Stimulated activated effector memory CD8-positive, alpha-beta T cell treated with anti-CD3 and anti-CD28 coated beads, Interleukin-12 subunit alpha, Interleukin-12 subunit beta, amount 100 ng/mL, for 72 hours (primary cell): Measurements from ENCODE around the gene COL19A1.
"Not testable (repeated sequence)": the region's sequence is repeated elsewhere in the genome, so short reads cannot be mapped to it uniquely, and the experiment has no call there.

Experiments
- ATAC-seq: fragments of 150-1000 bp; cut with Tn5 transposase; 2 replicates; pipeline ENCODE4 v1.10.0; 2021
- DNase-seq, 2 donors: peaks; one replicate each; pipeline ENCODE4 v3.0.0; 2021 to 2022; ENCODE audit warnings: low spot score in 2 of 2
- H3K27ac Mint-ChIP-seq: one replicate; pipeline ENCODE4 v1.8.0; 2022; ENCODE audit warnings: mild to moderate bottlenecking, mixed read lengths
- H3K36me3 Mint-ChIP-seq: one replicate; pipeline ENCODE4 v1.8.0; 2022; ENCODE audit warnings: mild to moderate bottlenecking, mixed read lengths
- H3K4me1 Mint-ChIP-seq: one replicate; pipeline ENCODE4 v1.8.0; 2022; ENCODE audit warnings: mixed read lengths
- H3K4me3 Mint-ChIP-seq: one replicate; pipeline ENCODE4 v1.8.0; 2022; ENCODE audit warnings: mild to moderate bottlenecking, mixed read lengths
- H3K9me3 Mint-ChIP-seq: one replicate; pipeline ENCODE4 v1.8.0; 2022; ENCODE audit warnings: mixed read lengths

Gene COL19A1

DNA sequence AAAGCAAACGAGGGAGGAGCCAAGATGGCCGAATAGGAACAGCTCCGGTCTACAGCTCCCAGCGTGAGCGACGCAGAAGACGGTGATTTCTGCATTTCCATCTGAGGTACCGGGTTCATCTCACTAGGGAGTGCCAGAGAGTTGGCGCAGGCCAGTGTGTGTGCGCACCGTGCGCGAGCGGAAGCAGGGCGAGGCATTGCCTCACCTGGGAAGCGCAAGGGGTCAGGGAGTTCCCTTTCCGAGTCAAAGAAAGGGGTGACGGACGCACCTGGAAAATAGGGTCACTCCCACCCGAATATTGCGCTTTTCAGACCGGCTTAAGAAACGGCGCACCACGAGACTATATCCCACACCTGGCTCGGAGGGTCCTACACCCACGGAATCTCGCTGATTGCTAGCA lies 144.0 kb downstream of the COL19A1 start:
- not testable (repeated sequence) for H3K4me1 Mint-ChIP-seq, ATAC-seq, H3K27ac Mint-ChIP-seq, DNase-seq, H3K36me3 Mint-ChIP-seq, H3K4me3 Mint-ChIP-seq, H3K9me3 Mint-ChIP-seq

DNA sequence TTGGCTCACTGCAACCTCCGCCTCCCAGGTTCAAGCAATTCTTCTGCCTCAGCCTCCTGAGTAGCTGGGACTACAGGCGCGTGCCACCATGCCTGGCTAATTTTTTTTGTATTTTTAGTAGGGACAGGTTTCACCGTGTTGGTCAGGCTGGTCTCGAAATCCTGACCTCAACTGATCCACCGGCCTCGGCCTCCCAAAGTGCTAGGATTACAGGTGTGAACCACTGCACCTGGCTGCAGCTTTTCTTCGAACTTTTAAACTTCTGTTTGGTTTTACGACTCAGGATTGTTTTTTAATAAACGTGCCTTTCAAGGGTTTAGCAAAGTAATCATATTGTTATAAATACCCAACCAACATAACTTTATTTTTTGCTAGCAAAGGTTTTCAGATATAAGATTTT lies 156.8 kb downstream of the COL19A1 start:
- H3K9me3 Mint-ChIP-seq, H3K27ac Mint-ChIP-seq, ATAC-seq: not testable (repeated sequence)

DNA sequence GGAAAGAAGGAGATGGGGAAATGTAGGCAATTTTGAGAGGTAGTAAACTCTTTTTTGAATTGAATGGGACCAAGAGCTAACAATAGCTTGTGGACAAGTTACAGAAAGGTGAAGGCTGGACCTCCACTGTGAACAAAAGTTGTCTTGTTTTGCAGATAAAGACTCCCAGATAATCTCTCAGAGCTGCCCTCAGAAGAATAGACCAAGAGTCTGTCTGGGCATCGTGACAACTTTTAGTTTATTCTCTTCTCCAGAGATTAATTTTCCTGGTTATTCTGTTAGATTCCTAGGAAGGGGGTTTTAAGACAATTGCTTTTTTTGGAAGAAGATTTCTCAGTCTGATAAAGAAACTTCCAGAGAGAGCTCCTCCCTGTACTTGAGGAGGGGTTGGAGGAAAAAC lies 161.9 kb downstream of the COL19A1 start:
- no peaks in the 10 kb centered on the region for H3K9me3 Mint-ChIP-seq
- H3K4me3 Mint-ChIP-seq, result no peak overlapping the region
- no peaks in the 10 kb centered on the region for H3K36me3 Mint-ChIP-seq
- no peak for ATAC-seq
- H3K27ac Mint-ChIP-seq, result no peak overlapping the region
- no peaks in the 10 kb centered on the region for H3K4me1 Mint-ChIP-seq
- DNase-seq, result no peak

More for the DNA sequence above, 156.8 kb downstream of the COL19A1 start:
- not testable (repeated sequence) for DNase-seq, H3K4me3 Mint-ChIP-seq, H3K36me3 Mint-ChIP-seq, H3K4me1 Mint-ChIP-seq

DNA sequence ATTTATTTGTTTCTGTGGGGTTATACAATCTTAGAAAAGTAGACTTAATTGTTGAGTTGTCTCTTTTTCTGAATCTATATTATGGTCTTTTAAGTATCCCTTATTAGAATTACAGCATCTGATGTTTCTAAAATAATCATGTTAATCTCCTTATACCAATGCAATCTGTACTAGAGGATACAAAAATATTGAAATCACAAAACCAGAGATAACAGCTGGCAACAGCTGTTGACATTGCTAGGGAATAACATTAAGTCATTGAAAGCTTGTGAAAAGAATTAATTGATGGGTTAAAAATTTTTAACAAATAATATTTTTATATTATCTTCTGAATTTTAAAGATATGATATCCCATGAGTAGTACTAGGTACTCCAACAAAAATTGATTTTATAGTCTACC lies 162.6 kb downstream of the COL19A1 start:
- Mint-ChIP-seq H3K9me3 (no peaks in the 10 kb centered on the region), H3K4me1 (no peaks in the 10 kb centered on the region), H3K27ac (no peak overlapping the region), H3K36me3 (no peaks in the 10 kb centered on the region), H3K4me3 (no peak overlapping the region)
- no peak for DNase-seq
- ATAC-seq, result no peak

DNA sequence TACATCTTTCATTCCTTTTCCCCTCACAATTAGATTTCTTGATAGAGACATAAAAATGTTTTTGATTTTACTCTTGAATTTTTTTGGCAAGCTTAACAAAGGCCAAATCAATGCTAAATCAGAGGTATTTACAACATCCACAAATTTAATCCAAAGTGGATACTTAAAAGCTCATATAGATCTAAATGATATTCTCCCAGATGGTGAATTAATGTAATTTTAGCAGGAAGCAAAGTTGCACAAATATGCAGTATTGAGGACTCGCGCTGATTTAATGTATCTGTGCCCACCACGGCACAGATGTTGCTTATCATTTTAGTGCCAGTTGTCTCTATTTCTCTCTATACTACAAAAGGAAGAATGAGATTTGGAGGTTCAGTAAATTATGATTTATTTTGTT lies 167.4 kb downstream of the COL19A1 start:
- no peak overlapping the region for H3K27ac Mint-ChIP-seq
- no peaks in the 10 kb centered on the region for H3K4me1 Mint-ChIP-seq
- DNase-seq, result no peak
- no peak overlapping the region for H3K4me3 Mint-ChIP-seq
- ATAC-seq, result no peak
- H3K9me3 Mint-ChIP-seq, result no peaks in the 10 kb centered on the region
- H3K36me3 Mint-ChIP-seq, result no peaks in the 10 kb centered on the region

DNA sequence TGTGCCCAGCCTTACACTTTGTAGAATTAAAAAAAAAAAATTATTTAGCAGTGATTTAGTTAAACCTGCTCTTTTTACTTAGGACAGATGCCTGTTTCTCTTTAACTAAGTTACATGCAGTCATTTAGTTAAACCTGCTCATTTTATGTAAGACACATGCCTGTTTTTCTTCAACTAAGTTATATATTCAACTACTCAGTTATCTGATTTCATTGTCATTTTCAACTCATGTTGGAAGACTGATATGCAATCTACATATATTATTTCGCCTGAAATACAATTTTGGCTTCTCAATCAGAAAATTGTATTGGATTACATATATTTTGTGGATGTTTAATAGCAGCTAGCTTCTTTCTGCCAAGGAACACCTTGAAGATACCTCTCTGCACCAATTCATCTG lies 171.1 kb downstream of the COL19A1 start:
- Mint-ChIP-seq H3K9me3 (no peaks in the 10 kb centered on the region), H3K4me3 (no peak overlapping the region), H3K27ac (no peak overlapping the region), H3K4me1 (no peaks in the 10 kb centered on the region), H3K36me3 (no peaks in the 10 kb centered on the region)
- no peak for ATAC-seq
- no peak for DNase-seq

DNA sequence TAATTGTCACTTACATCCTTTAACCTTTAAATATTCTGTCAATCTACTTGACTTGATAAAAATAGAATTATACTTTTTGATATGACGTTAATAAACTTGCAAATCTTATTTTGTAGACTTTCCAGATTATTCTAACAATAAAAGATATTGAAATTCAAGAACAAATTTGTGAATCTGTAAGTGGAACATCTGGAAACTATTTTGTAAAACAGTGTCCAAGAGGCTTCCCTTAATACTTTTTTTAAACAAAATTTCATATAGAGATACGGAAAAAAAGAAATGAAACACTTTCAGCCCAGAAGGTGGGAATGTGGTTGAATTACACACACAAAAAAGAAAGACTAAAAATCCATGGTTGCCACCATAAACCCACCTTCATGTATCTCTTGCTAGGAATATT lies 174.4 kb downstream of the COL19A1 start:
- Mint-ChIP-seq H3K36me3 (no peaks in the 10 kb centered on the region), H3K9me3 (no peaks in the 10 kb centered on the region), H3K4me1 (no peaks in the 10 kb centered on the region), H3K27ac (no peak overlapping the region), H3K4me3 (no peak overlapping the region)
- no peak for ATAC-seq
- DNase-seq, result no peak

DNA sequence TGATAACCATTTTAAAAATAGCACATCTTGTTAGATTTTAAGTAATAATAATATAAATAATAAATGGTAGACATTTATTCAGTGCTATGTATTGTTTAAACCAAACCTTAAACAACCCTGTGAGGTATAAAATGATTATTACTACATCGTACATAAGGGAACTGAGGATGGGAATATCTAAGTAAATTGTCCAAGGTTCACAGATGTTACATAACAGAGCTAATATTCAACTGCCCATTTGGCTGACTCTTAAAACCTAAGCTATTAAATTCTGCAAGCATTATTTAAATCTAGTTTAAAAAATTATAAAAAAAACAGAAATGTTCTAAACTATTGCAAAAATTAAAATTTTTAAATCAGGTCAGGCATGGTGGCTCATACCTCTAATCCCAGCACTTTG lies 175.1 kb downstream of the COL19A1 start:
- H3K4me3 Mint-ChIP-seq, result no peak overlapping the region
- no peaks in the 10 kb centered on the region for H3K36me3 Mint-ChIP-seq
- H3K27ac Mint-ChIP-seq, result no peak overlapping the region
- ATAC-seq (no peak), DNase-seq (no peak)
- no peaks in the 10 kb centered on the region for H3K4me1 Mint-ChIP-seq
- no peaks in the 10 kb centered on the region for H3K9me3 Mint-ChIP-seq

DNA sequence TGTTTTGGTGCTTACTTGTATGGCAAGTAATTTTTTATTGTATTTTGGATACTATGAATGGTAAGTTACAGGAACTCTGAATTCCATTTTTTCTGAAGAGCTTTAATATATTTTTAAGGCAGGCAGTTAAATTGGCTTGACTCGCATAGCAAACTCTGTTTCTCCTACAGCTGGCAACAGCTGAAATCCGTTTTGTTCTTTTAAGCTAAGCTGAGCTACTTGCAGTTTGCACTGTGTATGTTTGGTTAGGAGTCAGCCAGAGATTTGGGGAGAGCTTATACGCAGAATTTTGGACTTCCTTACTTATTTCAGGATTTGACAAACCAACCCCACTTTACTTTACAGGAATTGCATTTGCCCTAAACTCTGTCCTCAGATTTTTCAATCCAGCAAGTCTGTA lies 179.1 kb downstream of the COL19A1 start:
- Mint-ChIP-seq H3K4me3 (no peak overlapping the region), H3K4me1 (no peaks in the 10 kb centered on the region), H3K36me3 (no peaks in the 10 kb centered on the region), H3K9me3 (no peaks in the 10 kb centered on the region), H3K27ac (no peak overlapping the region)
- ATAC-seq, result no peak
- no peak for DNase-seq

DNA sequence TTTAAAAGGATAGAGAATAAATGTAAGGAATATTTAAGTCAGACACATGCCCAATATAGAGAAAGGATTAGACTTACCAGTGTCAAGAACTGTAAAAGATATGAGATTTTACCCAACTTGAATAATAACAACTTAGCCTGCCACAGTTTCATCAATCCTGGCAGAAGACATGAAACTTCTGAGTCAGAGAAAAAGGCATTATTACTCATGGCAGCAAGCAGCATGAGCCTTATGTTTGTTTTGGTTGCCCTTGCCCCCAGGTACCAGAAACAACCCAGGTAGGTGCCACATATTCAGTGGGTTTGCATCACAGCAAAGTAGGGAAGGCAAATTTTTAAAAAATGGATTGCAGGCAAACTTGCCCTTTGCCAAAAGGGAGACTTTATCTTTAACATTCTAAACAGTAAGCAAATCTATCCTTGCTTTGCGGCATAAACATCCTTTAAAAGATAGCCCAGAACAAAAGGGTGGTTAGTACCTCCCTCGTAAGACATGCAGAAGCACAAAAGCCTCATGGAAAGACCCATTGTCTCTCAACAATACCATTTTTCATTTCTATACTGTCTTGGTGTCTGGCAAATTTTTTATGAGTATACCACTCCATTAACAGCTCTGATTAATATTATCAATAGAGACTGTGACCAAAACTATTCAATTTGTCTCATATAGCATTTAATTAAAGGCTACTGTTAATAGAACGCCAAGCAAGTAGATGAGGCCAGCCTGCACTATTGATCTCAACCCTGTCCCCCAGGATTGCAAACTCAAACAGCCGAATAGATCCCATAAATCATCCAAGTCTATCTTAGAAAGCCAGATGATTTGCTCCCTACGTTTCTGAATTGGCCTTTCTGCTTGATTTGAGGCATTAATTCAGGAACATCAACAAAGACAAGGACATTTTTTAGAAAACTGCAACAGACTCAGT lies 185.1 kb downstream of the COL19A1 start:
- Mint-ChIP-seq H3K4me1 (no peaks in the 10 kb centered on the region), H3K9me3 (no peaks in the 10 kb centered on the region), H3K36me3 (no peaks in the 10 kb centered on the region), H3K4me3 (no peak overlapping the region), H3K27ac (no peak overlapping the region)
- no peak for ATAC-seq
- no peak for DNase-seq

DNA sequence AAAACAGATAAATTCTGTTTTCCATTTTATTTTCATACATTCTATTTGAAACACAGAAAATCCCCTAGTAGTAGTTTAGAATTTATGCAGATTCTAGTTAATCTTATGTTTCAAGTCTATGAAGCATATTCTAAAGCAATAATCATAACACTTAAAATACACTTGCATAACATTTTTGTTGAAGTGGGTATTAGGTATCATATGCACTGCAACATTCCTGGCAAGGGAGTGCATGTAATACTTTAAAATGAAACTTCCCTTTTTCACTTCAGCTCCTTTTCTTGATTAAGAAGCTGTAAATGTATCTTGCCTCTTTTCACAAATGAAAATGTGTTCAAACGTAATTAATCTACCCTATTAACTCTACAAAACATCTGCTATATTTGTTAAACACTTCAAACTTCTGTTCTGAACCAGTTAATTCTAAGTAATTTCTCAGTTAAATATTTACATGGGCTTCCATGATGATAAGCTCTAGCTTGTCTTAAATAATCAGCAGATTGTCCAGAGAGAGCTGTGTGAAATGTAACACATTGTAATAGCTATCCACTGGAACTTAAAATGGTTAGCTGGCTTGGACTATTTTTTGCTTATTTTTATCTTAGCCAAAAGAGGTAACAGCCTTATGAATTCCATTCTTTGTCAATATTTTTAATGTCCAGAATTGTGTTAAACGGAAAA lies 192.8 kb downstream of the COL19A1 start:
- no peak overlapping the region for H3K27ac Mint-ChIP-seq
- H3K4me1 Mint-ChIP-seq, result no peaks in the 10 kb centered on the region
- no peaks in the 10 kb centered on the region for H3K36me3 Mint-ChIP-seq
- H3K9me3 Mint-ChIP-seq, result no peaks in the 10 kb centered on the region
- no peak overlapping the region for H3K4me3 Mint-ChIP-seq
- DNase-seq (no peak), ATAC-seq (no peak)

DNA sequence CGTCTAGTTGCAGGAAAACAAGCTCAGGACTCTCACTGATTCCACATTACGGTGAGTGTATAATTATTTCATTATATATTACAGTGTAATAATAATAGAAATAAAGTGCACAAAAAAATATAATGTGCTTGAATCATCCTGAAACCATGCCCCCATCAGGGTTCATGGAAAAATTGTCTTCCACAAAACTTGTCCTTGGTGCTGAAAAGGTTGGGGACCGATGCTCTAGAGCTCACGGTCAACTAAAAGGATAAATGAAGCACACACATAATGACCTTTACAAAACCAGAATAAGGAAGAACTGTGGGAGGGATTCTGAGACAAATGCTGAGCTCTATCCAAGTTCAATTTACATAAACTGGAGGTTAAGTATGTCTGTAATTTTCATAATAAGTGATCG lies 194.3 kb downstream of the COL19A1 start:
- H3K4me3 Mint-ChIP-seq, result no peak overlapping the region

DNA sequence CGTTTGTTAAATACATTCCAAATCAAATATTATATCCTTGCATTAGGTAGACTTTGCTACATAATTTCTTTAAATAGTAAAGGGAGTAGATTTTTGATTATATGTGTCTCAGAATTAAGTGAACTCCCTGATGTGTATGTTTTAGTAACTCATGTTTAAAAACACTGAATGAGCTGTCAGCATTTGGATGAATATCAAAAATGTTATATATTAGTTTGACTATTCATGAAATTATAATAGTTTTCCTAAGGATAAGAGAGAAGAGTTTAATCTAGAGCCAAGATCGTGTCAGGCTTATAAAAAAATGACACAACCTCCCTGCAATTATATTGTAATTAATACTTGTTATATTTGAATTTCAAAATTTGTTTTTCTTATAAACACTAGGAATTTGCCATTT lies 195.2 kb downstream of the COL19A1 start:
- no peaks in the 10 kb centered on the region for H3K36me3 Mint-ChIP-seq
- ATAC-seq (no peak), DNase-seq (no peak)
- H3K4me1 Mint-ChIP-seq, result no peaks in the 10 kb centered on the region
- H3K27ac Mint-ChIP-seq, result no peak overlapping the region
- H3K9me3 Mint-ChIP-seq, result no peaks in the 10 kb centered on the region
- H3K4me3 Mint-ChIP-seq, result no peak overlapping the region

More for the DNA sequence above, 194.3 kb downstream of the COL19A1 start:
- no peak overlapping the region for H3K27ac Mint-ChIP-seq
- H3K4me1 Mint-ChIP-seq, result no peaks in the 10 kb centered on the region
- H3K36me3 Mint-ChIP-seq, result no peaks in the 10 kb centered on the region
- no peak for DNase-seq
- ATAC-seq, result no peak
- no peaks in the 10 kb centered on the region for H3K9me3 Mint-ChIP-seq

DNA sequence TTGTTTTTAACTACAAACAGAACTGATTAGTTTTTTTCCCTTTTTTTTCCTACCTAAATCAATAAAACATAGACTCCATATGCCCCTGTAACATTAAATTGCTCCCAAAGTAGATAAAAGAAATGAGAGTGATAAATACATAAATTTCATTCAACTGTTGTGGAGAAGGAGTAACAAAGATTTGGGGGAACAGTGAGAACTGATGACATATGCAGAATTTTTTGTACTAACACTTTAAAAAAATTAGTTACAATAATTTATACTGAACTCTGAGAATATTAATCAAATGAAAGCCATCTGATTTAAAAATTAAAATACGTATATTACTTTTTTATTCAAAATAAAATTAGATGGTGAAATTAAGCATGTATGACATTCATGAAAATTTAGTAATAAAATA lies 195.7 kb downstream of the COL19A1 start:
- DNase-seq (no peak), ATAC-seq (no peak)
- Mint-ChIP-seq H3K36me3 (no peaks in the 10 kb centered on the region), H3K4me3 (no peak overlapping the region), H3K9me3 (peaks cover under 1% of the 10 kb centered on the region), H3K27ac (no peak overlapping the region), H3K4me1 (no peaks in the 10 kb centered on the region)

DNA sequence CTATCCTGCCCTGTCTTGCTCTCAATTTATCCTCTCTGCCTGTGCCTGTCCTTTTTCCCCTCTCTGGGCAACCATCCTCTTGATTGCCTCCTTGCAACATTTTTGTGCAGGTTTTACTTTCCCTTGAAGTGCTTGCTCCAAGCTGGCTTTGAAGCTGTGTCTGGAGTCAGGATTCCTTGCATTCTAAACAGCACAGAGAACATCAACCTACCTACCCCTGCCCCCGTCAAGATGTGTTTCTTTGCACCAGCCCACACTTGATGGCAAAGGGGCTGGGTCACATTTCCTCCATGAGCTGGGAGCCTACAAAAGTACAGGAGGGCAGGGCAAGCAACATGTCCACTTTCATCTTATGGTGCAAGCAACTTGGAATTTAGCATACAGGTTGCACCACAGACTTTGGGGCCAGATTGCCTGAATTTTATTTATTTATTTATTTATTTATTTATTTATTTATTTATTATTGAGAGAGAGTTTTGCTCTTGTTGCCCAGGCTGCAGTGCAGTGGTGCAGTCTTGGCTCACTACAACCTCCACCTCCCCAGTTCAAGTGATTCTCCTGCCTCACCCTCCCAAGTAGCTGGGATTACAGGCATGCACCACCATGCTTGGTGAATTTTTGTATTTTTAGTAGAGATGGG lies 206.3 kb downstream of the COL19A1 start:
- ATAC-seq, result no peak
- Mint-ChIP-seq H3K9me3 (no peaks in the 10 kb centered on the region), H3K4me3 (no peak overlapping the region), H3K36me3 (no peaks in the 10 kb centered on the region), H3K4me1 (no peaks in the 10 kb centered on the region), H3K27ac (no peak overlapping the region)
- DNase-seq, result no peak

DNA sequence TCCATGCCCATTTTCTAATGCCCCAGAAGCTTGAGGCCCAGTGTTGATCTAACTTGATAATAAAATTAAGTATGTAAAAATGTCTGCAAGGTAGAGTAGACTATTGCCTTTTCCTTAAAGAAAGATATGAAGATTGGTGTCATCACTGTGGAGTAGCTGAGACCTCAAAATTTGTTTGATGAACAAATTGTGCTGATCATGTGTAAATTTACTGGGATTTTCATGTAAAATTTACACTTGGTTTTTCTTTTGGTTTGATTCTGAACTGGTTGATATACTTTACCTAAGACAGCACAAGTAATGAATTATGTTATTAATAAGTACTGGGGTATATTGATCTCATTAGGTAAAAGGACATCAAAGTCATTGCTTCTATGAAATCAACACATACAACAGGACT lies 207.3 kb downstream of the COL19A1 start:
- no peaks in the 10 kb centered on the region for H3K9me3 Mint-ChIP-seq
- no peaks in the 10 kb centered on the region for H3K4me1 Mint-ChIP-seq
- H3K4me3 Mint-ChIP-seq, result no peak overlapping the region
- H3K27ac Mint-ChIP-seq, result no peak overlapping the region
- ATAC-seq, result no peak
- no peak for DNase-seq
- H3K36me3 Mint-ChIP-seq, result no peaks in the 10 kb centered on the region
